Breast epithelium (tissue), 3 donors: ENCODE measurements around the gene DACH1.

ENCODE experiments used
- POLR2A ChIP-seq: fragments of 450-650 bp; IDR thresholded peaks from one replicate; pipeline ENCODE4 v1.6.1; 2016; ENCODE audit warnings: antibody characterized with exemption, mild to moderate bottlenecking, moderate library complexity
- POLR2AphosphoS5 ChIP-seq, 3 donors: sonication (generic); formaldehyde crosslinking; IDR thresholded peaks; one replicate each; pipeline ENCODE4 v1.6.1; 2017; ENCODE audit warnings: antibody characterized with exemption in 3 of 3
- TF ChIP-seq, protein P1 (sequence below), 3 donors: fragments of 450-650 bp; IDR thresholded peaks; one replicate each; pipeline ENCODE4 v1.5.1; 2016 to 2017; ENCODE audit warnings: antibody characterized with exemption in 3 of 3, mild to moderate bottlenecking in 3 of 3, moderate library complexity in 3 of 3

DNA sequence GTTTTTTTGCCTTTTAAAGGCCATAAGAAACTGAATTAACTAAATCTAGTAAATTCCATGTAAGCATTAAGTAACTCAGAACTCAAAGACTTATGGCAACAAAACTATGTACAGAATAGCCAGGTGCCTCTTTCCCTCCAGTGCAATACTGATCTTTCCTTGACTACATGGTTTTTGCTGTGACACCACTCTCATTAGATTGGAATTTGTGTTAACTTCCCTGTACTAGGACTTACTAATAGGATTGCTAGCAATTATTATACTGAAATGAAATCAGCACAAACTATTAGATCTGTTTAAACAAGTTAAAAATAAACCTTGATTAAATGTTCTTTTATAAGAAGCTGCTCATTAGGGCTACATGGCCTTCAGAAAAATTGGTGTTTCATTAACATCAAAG is 96.3 kb downstream of the DACH1 start:
- no peak for TF ChIP-seq POLR2AphosphoS5 (IDR thresholded peaks at IDR 0.05)
- TF ChIP-seq, protein P1, sequence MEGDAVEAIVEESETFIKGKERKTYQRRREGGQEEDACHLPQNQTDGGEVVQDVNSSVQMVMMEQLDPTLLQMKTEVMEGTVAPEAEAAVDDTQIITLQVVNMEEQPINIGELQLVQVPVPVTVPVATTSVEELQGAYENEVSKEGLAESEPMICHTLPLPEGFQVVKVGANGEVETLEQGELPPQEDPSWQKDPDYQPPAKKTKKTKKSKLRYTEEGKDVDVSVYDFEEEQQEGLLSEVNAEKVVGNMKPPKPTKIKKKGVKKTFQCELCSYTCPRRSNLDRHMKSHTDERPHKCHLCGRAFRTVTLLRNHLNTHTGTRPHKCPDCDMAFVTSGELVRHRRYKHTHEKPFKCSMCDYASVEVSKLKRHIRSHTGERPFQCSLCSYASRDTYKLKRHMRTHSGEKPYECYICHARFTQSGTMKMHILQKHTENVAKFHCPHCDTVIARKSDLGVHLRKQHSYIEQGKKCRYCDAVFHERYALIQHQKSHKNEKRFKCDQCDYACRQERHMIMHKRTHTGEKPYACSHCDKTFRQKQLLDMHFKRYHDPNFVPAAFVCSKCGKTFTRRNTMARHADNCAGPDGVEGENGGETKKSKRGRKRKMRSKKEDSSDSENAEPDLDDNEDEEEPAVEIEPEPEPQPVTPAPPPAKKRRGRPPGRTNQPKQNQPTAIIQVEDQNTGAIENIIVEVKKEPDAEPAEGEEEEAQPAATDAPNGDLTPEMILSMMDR (IDR thresholded peaks at IDR 0.05) = no peak
- no peak for TF ChIP-seq POLR2A
